Mesenchymal stem cell (in vitro differentiated cells and primary cell): ENCODE results near the gene LRP1B.

Experiments
- DNase-seq: peaks from one replicate; pipeline ENCODE4 v3.0.0-alpha.2; 2013
- H2AFZ ChIP-seq: one replicate; pipeline ENCODE4 v1.6.1; 2013; ENCODE audit warnings: low read depth, mild to moderate bottlenecking, control low read depth, inconsistent platforms, low read length, moderate library complexity
- H2AK5ac ChIP-seq: 2 replicates; pipeline ENCODE4 v1.6.1; 2013; ENCODE audit warnings: low read length, moderate library complexity, mild to moderate bottlenecking, inconsistent platforms; ENCODE audit not compliant: severe bottlenecking
- H2BK120ac ChIP-seq: one replicate; pipeline ENCODE4 v1.6.1; 2013; ENCODE audit warnings: low read depth, mild to moderate bottlenecking, inconsistent platforms, low read length, moderate library complexity
- H2BK12ac ChIP-seq, 2 experiments: one replicate each; pipeline ENCODE4 v1.6.1; 2013; ENCODE audit warnings: inconsistent platforms in 2 of 2, low read length in 2 of 2, mild to moderate bottlenecking in 2 of 2, moderate library complexity in 2 of 2, control low read depth in 1 of 2
- H2BK15ac ChIP-seq: one replicate; pipeline ENCODE4 v1.6.1; 2013; ENCODE audit warnings: mild to moderate bottlenecking, low read depth, inconsistent platforms; ENCODE audit not compliant: poor library complexity, severe bottlenecking
- H2BK5ac ChIP-seq: 2 replicates; pipeline ENCODE4 v1.6.1; 2013; ENCODE audit warnings: low read depth, mild to moderate bottlenecking, low read length, control low read depth, inconsistent platforms; ENCODE audit not compliant: poor library complexity, severe bottlenecking
- H3K14ac ChIP-seq, 2 experiments: one replicate each; pipeline ENCODE4 v1.6.1; 2013; ENCODE audit warnings: inconsistent platforms in 2 of 2, low read length in 2 of 2, control low read depth in 1 of 2, mild to moderate bottlenecking in 1 of 2, moderate library complexity in 1 of 2
- H3K18ac ChIP-seq, 2 experiments: one replicate each; pipeline ENCODE4 v1.6.1; 2013; ENCODE audit warnings: inconsistent platforms in 2 of 2, low read length in 2 of 2, control low read depth in 1 of 2, low read depth in 1 of 2, mild to moderate bottlenecking in 1 of 2
- H3K23ac ChIP-seq, 2 experiments: one replicate each; pipeline ENCODE4 v1.6.1; 2013; ENCODE audit warnings: inconsistent platforms in 2 of 2, low read length in 2 of 2, mild to moderate bottlenecking in 2 of 2, moderate library complexity in 2 of 2, control low read depth in 1 of 2
- H3K27ac ChIP-seq: 2 replicates; pipeline ENCODE4 v1.5.1; 2013; ENCODE audit warnings: mild to moderate bottlenecking, moderate library complexity, low read length, control low read depth, inconsistent platforms; ENCODE audit not compliant: poor library complexity, severe bottlenecking
- H3K27me3 ChIP-seq, 2 experiments: 2 replicates each; pipeline versions ENCODE4 v1.6.1 to v1.7.0; 2013; ENCODE audit warnings: low read length in 2 of 2, mild to moderate bottlenecking in 2 of 2, moderate library complexity in 2 of 2, control low read depth in 1 of 2, inconsistent platforms in 1 of 2; ENCODE audit not compliant: control insufficient read depth in 1 of 2, insufficient read depth in 1 of 2
- H3K36me3 ChIP-seq, 2 experiments: 2 replicates each; pipeline versions ENCODE4 v1.6.1 to v1.7.0; 2013; ENCODE audit warnings: low read length in 2 of 2, control low read depth in 1 of 2, inconsistent platforms in 1 of 2, low read depth in 1 of 2, mild to moderate bottlenecking in 1 of 2; ENCODE audit not compliant: insufficient read depth in 2 of 2, control insufficient read depth in 1 of 2
- H3K4ac ChIP-seq, 2 experiments: one replicate each; pipeline ENCODE4 v1.6.1; 2013; ENCODE audit warnings: inconsistent platforms in 2 of 2, low read length in 2 of 2, mild to moderate bottlenecking in 2 of 2, moderate library complexity in 2 of 2, control low read depth in 1 of 2, low read depth in 1 of 2
- H3K4me1 ChIP-seq: 2 replicates; pipeline ENCODE4 v1.6.1; 2013; ENCODE audit warnings: low read depth, low read length, control low read depth; ENCODE audit not compliant: control insufficient read depth, insufficient read depth
- H3K4me2 ChIP-seq: 2 replicates; pipeline ENCODE4 v1.6.1; 2013; ENCODE audit warnings: low read length, mild to moderate bottlenecking, inconsistent platforms; ENCODE audit not compliant: poor library complexity, severe bottlenecking
- H3K4me3 ChIP-seq, 2 experiments: 2 replicates each; pipeline versions ENCODE4 v1.5.1 to v1.7.0; 2013; ENCODE audit warnings: low read length in 2 of 2, mild to moderate bottlenecking in 2 of 2, control low read depth in 1 of 2, low read depth in 1 of 2; ENCODE audit not compliant: insufficient read depth in 1 of 2
- H3K79me1 ChIP-seq: replicated peaks from 2 replicates; pipeline ENCODE4 v1.6.1; 2013; ENCODE audit warnings: mild to moderate bottlenecking, control low read depth, low read length, inconsistent platforms; ENCODE audit not compliant: poor library complexity, severe bottlenecking
- H3K9ac ChIP-seq: 2 replicates; pipeline ENCODE4 v1.7.0; 2013; ENCODE audit warnings: mild to moderate bottlenecking, low read length, moderate library complexity
- H3K9me3 ChIP-seq: 2 replicates; pipeline ENCODE4 v1.7.0; 2013; ENCODE audit warnings: mild to moderate bottlenecking, low read length; ENCODE audit not compliant: control insufficient read depth
- H4K8ac ChIP-seq: one replicate; pipeline ENCODE4 v1.6.1; 2013; ENCODE audit warnings: inconsistent platforms, mild to moderate bottlenecking, low read length, moderate library complexity
- H4K91ac ChIP-seq: one replicate; pipeline ENCODE4 v1.6.1; 2013; ENCODE audit warnings: mild to moderate bottlenecking, low read length, inconsistent platforms
- WGBS: methylation state at CpG from one replicate; pipeline ENCODE4 v1.1.7; 2013; ENCODE audit warnings: mixed read lengths; 5-methylcytosine and 5-hydroxymethylcytosine counted together

The LRP1B gene

GRCh38 chr2:140337061-140337460 is 1793.8 kb downstream of the LRP1B start:
- Histone ChIP-seq H3K4me3 (no peak overlapping the region), H3K23ac (no peak overlapping the region), H2BK12ac (no peak overlapping the region), H3K14ac (no peak overlapping the region), H3K79me1 (no peaks in the 10 kb centered on the region), H3K36me3 (no peaks in the 10 kb centered on the region), H3K27me3 (no peaks in the 10 kb centered on the region), H3K4me1 (no peaks in the 10 kb centered on the region), H3K4me2 (no peak overlapping the region), H3K4ac (no peak overlapping the region), H3K9ac (no peak overlapping the region), H4K91ac (no peak overlapping the region), H3K27ac (no peak overlapping the region), H2AFZ (no peak overlapping the region), H2BK5ac (no peak overlapping the region), H2BK120ac (no peak overlapping the region), H2BK15ac (no peak overlapping the region), H3K9me3 (no peaks in the 10 kb centered on the region), H3K18ac (no peak overlapping the region), H4K8ac (no peak overlapping the region), H2AK5ac (no peak overlapping the region)
- 91% methylated on average over 2 of the region's 4 CpGs for WGBS
- no peak for DNase-seq

- H3K27ac ChIP-seq: no peak overlapping the region
Observed at GRCh38 chr2:140316345-140316744, 1814.5 kb downstream of the LRP1B start.

GRCh38 chr2:140311905-140312304 is 1818.9 kb downstream of the LRP1B start:
- Histone ChIP-seq H3K4ac (no peak overlapping the region), H3K4me1 (no peaks in the 10 kb centered on the region), H3K36me3 (no peaks in the 10 kb centered on the region), H2BK120ac (no peak overlapping the region), H3K9me3 (no peaks in the 10 kb centered on the region), H3K4me2 (no peak overlapping the region), H3K9ac (no peak overlapping the region), H3K18ac (no peak overlapping the region), H2AFZ (no peak overlapping the region), H2BK5ac (no peak overlapping the region), H4K8ac (no peak overlapping the region), H2AK5ac (no peak overlapping the region), H4K91ac (no peak overlapping the region), H2BK12ac (no peak overlapping the region), H3K27ac (no peak overlapping the region), H3K14ac (no peak overlapping the region), H2BK15ac (no peak overlapping the region), H3K23ac (no peak overlapping the region), H3K27me3 (no peaks in the 10 kb centered on the region), H3K4me3 (no peak overlapping the region), H3K79me1 (no peaks in the 10 kb centered on the region)
- no peak for DNase-seq
- 100% methylated on average over 1 of the region's 1 CpG for WGBS

More at GRCh38 chr2:140316345-140316744, 1814.5 kb downstream of the LRP1B start:
- no peak overlapping the region for H3K4ac ChIP-seq
- no peak for DNase-seq
- WGBS: no CpG with 5 or more reads among the region's 3 CpGs
- H4K8ac ChIP-seq: no peak overlapping the region
- H2AFZ ChIP-seq: no peak overlapping the region
- H3K4me3 ChIP-seq: no peak overlapping the region
- H3K23ac ChIP-seq: no peak overlapping the region
- H3K18ac ChIP-seq: no peak overlapping the region
- H3K9me3 ChIP-seq: no peaks in the 10 kb centered on the region
- no peak overlapping the region for H2BK120ac ChIP-seq
- no peaks in the 10 kb centered on the region for H3K36me3 ChIP-seq
- no peak overlapping the region for H3K14ac ChIP-seq
- no peak overlapping the region for H3K9ac ChIP-seq
- H2AK5ac ChIP-seq: no peak overlapping the region
- H2BK15ac ChIP-seq: no peak overlapping the region
- H3K4me1 ChIP-seq: no peaks in the 10 kb centered on the region
- no peak overlapping the region for H2BK5ac ChIP-seq
- no peak overlapping the region for H3K4me2 ChIP-seq
- H2BK12ac ChIP-seq: no peak overlapping the region
- no peak overlapping the region for H4K91ac ChIP-seq
- H3K79me1 ChIP-seq: no peaks in the 10 kb centered on the region
- H3K27me3 ChIP-seq: no peaks in the 10 kb centered on the region

- no peak overlapping the region for H3K4me2 ChIP-seq
- no peak for DNase-seq
- no peak overlapping the region for H3K27ac ChIP-seq
Observed at GRCh38 chr2:140308706-140309105, 1822.1 kb downstream of the LRP1B start.

More at GRCh38 chr2:140308706-140309105, 1822.1 kb downstream of the LRP1B start:
- H3K18ac ChIP-seq: no peak overlapping the region
- no peak overlapping the region for H2BK15ac ChIP-seq
- H3K9me3 ChIP-seq: no peaks in the 10 kb centered on the region
- no peaks in the 10 kb centered on the region for H3K27me3 ChIP-seq
- H3K79me1 ChIP-seq: no peaks in the 10 kb centered on the region
- no peak overlapping the region for H4K91ac ChIP-seq
- H4K8ac ChIP-seq: no peak overlapping the region
- H3K14ac ChIP-seq: no peak overlapping the region
- no peak overlapping the region for H3K4me3 ChIP-seq
- no peaks in the 10 kb centered on the region for H3K4me1 ChIP-seq
- no peak overlapping the region for H2BK120ac ChIP-seq
- no peak overlapping the region for H3K4ac ChIP-seq
- H3K36me3 ChIP-seq: no peaks in the 10 kb centered on the region
- H2AFZ ChIP-seq: no peak overlapping the region
- H3K23ac ChIP-seq: no peak overlapping the region
- no peak overlapping the region for H3K9ac ChIP-seq
- no peak overlapping the region for H2BK5ac ChIP-seq
- no peak overlapping the region for H2BK12ac ChIP-seq
- no peak overlapping the region for H2AK5ac ChIP-seq
